GM19395 (cell line): ENCODE measurements around the gene PPP2R5C.
A peak's percentile ranks its signal among the peaks of the same experiment; 100 is the strongest.

Experiments
- ATAC-seq: cut with Tn5 transposase; IDR thresholded peaks from one replicate; pipeline ENCODE4 v1.9.1; 2021; ENCODE audit warnings: mild to moderate bottlenecking, moderate library complexity; ENCODE audit not compliant: unreplicated experiment

Gene PPP2R5C

DNA sequence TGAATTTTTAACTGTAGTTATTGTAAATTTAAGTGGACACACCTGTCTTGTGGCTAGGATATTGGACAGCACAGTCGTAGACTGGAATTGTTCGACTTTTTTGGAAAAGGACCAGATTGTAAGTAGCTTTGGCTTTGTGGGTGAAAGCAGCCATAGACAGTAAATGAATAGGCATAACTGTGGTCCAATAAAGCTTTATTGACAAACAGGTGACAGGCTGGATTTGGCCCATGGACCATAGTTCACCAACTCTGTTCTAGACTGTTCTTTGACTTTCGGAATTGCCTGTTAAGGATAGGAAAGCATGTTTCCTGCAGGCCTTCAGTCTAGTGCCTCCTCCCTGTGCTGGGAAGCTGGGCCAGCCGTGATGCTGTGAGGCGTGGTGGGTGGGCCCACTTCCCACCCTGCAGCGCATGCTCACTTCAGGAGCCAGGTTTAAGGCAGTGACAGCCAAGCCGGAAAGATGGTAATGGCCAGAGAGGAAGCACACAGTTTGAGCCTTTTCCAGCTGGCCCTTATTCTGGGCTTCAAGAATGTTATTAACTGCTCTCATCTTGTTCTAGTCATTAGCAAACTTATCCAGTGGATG is 51.8 kb downstream of the PPP2R5C start:
- ATAC-seq: no peak

DNA sequence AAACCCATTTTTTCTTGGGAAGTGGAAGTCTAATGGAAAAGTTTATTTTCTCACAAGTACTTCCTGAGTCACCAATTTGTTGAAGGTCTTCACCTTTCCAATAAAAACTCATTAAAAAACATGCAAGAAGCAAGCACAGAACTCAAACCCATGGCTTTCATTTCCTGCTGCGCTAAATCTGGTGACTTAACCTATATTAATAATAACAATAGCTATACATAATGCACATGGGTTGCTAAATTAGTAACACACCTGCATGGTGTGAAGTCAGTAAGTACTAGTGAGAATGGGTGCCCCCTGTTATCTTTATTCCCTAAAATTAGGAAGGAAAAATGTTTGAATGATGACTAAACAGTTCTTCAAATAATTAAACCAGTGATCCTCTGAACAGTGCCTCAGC is 52.3 kb downstream of the PPP2R5C start:
- ATAC-seq: no peak

DNA sequence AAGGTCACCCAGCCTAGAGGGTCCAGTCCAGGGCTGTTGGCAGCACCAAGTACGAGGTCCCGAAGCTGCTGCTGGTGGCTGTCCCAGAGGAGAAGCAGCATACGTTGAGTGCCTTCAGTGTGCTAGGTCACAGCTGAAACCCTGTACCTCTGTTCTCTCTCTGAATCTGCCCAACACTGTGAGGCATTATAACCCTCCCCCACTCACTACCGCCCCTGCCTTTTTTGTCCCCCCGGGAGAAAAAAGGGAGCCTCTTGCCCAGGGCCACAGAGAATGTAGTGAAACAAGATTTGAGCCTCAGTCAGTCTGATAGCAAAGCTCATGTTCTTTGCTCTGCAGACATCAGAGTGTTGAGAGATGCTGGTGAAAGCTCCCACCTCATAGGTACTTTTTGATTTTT is 53.4 kb downstream of the PPP2R5C start:
- ATAC-seq: no peak

DNA sequence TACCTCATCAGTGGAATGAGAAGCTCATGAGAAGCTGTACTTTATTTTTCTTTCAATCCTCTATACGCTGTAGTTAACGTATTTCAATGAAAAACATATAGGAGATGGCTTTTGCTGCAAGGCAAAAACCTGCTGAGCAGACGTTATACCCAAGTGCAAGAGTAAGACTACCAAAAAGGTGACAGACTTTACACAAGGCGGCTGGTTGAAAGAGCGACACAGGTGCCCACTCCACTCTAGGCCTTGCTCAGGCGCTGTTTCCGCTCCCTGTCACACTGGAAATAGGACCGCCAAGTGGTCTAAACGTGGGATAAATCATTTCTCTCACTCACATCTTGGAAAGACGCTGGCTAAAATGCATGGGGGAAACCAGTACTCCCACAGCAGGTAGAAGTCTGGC is 54.5 kb downstream of the PPP2R5C start:
- no peak for ATAC-seq

DNA sequence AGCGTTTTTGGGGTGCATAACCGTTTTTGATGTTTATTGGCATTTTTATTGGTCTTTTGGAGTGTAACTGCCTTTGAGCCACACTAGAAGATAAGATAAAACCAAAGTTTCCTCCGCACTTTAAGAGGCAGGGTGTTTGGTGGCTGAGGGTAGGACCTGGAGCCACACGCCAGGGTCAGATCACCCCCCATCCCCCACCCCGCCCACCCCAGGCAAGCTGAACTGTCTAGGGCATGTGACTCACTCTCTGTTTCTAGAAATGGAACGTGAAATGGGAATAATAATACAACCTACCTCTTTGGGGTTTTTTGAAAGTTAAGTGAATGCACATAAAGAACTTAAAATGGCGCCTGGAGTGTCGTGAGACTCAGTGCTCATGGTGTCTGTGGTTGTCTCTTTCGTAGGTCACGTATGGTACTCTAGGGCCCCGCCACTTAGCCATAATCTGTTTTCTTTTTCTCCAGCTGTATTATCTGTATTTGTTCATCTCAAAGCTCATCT is 56.0 kb downstream of the PPP2R5C start:
- ATAC-seq: no peak

DNA sequence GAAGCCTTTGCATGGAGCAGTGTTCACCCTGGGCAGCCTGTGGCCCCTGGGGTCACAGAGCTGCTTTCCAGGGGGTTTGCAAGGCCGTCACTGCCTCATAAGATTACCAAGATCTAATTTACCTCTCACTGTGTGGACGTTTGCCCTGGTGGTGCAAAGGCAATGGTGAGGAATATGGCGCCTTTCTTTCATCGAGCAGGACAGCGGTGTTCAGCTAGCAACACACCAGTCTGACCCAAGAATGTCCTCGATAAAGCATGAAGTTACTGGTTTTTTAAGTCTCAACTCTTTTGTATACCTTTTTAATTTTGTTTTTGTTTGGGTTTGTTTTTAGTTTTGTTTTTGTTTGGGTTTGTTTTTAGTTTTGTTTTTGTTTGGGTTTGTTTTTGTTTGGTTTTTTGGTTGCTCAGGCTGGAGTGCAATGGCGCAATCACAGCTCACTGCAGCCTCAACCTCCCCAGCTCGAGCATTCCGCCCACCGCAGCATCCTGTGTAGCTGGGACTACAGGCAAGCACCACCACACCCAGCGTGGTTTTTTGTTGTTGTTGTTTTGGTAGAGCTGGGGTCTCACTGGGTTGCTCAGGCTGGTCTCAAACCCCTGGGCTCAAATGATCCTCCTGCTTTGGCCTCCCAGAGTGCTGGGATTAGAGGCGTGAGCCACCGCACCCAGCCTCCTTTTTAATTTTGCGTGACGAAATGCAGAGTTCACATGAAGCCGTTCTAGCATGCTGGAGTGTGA is 57.9 kb downstream of the PPP2R5C start:
- no peak for ATAC-seq

DNA sequence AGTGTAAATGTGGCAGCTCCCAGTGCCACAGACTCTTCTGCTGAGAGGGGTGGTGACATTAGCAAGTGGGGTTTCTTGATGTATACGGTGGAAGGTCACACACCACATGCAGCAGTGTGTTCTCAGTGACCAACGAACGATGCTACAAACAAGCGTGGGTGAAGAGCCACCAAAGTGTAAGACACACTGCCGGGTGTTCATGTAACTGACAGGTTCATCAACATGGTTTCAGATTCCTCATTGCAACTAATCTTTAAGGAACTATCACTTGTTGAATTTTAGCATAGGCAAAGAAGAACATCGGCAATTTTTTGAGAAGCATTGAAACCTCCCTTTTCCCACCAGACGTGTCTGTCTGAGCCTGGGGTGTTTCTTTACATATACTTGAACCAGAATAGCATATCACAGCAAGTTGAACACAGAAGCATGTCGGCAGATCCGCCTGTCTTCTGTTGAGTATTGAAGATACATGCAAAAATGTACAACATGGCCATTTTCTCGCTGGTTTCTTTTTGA is 58.8 kb downstream of the PPP2R5C start:
- ATAC-seq: no peak

DNA sequence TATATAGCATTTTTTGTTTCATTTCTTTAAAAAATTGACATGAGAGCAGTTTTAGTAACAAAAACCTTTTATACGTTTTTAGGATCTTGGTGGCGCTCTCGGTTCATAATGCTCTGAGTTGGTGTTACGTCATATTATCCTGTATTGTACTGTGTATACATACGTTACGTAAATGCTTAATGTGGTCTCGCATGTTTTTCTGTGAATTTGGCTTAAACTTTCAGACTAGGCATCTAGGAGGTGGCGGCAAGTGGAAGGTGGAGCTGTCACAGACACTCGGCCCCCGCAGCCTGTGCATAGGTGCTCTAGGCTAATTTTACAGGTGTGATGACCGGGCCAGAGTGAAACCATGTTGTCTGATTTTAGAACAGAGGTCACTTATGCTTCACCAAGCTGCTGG is 60.0 kb downstream of the PPP2R5C start:
- ATAC-seq: no peak

DNA sequence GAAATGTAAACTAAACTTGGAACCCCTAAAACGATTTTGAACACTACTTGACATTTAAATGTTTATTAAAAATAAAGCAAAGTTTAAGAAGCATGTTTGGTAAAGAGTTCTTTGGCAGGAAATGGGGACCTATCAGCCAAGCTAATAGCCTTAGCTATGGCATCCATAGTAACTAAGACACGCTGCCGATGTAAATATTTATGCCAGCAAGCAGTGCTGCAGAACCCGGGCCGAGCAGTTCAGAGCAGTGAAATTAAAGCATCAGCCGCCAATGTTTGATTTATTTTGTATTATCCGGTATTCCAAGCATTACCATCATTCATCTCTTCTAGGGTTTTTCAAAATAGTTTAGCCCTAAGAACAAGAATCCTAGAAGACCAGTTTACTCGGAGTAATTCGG is 61.6 kb downstream of the PPP2R5C start:
- no peak for ATAC-seq

DNA sequence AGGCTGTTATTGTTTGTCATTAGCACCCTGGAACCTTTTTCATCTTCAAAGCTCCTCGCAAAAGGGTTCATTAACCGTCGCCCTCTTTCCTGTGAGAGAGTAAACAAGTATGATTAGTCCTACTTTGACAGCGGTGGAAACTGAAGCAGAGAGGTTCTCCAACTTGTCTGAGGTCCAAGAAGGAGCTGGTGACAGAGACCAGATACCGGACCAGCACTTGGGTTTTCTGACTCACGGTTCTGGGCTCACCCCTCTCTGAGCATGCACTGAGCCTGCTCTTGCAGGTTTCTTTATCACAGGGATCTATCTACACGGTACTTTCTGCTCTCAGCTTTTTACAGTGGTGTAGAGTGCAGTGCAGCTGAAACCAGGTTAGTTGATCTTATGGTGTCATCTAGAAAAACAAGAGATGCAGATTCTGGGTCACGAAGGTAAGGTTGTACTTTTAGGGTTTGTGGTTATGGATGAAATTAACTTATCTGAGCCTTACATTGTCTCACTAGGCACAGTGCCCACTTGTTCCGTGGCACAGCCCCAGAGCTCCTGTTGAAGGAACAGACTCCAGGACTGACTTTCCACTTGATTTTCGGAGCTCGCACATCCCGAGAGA is 62.1 kb downstream of the PPP2R5C start:
- ATAC-seq: peak; percentile 56

DNA sequence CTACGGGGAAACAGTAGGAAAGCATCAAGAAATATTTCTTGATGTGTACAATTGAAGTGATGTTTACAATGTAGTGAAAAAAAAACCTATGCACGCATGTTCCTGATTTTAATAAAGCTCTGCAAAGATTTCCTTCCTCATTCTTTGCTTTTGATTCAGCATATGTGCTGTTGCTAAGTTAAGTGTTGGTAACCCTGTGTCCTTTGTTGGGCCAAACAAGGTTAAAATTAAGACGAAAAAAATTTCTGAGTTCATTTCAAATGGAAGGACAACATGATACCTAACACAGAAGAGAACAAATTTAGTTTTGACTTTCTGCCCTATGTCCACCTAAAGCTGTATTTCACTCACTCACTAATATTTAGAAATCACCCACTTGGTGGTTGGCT is 62.8 kb downstream of the PPP2R5C start:
- no peak for ATAC-seq

DNA sequence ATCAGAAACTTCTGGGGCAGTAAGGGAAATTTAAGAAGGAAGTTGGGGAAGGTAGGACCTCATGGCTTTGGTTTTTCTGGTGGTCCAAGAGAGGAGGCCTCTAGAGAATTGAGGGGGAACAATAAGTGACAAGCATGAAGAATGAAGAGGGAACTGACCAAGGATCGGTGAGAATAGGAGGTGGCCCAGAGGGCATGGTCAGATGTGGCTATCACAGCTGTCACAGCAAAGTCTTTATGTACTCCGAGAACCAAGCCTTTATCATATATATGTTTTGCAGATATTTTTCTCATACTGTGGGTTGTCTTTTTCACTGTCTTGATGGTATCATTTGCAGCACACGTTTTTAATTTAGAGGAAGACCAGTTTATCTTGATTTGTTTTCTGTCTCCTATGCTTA is 64.3 kb downstream of the PPP2R5C start:
- no peak for ATAC-seq

DNA sequence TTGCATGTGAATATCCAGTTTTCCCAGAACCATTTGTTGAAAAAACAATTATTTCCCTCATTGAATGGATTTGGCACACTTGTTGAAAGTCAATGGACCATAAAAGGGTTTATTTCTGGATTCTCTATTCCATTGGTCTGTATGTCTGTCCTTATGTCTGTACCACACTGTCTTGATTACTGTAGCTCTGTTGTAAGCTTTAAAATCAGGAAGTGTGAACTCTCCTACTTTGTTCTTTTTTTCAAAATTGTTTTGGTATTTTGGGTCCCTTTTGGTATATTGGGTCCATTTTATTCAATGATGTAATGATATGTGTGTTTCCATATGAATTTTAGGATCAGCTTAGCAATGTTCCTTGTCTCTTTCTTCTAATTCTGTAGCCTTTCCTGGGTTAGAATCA is 64.8 kb downstream of the PPP2R5C start:
- no peak for ATAC-seq

DNA sequence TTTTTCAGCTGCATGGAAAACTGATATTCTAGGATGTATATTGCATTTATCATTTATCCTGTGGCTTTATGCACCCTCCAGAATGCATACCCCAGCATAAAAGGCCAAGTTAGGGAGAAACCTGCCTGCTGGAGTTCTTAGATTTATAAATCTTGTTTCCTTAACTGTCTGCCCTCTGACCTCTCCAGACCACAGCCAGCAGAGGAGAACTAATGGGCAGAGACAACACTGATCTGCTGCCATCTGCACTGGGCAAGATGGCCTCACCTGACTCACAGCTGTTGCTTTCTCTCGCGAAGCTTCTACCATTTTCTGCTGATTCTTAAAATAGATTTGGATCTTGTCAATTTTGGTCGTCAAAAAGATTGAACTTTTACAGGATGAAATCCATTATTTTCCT is 65.8 kb downstream of the PPP2R5C start:
- no peak for ATAC-seq

DNA sequence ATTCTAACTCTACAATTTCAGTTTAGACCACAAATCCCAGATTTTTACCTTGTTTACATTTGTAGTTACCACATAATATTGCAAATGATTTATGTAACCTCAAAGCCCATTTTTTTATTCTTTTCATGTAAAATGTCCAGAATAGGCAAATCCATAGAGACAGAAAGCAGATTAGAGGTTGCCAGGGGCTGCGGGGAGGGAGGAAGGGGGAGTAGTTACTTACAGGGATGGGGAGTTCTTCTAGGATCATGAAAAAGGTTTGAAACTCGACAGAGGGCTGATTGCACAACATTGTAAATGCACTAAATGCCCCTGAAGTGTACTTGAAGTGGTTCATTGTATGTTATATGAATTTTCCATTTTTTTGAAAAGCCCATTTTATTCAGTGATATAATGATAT is 66.5 kb downstream of the PPP2R5C start:
- ATAC-seq: no peak

DNA sequence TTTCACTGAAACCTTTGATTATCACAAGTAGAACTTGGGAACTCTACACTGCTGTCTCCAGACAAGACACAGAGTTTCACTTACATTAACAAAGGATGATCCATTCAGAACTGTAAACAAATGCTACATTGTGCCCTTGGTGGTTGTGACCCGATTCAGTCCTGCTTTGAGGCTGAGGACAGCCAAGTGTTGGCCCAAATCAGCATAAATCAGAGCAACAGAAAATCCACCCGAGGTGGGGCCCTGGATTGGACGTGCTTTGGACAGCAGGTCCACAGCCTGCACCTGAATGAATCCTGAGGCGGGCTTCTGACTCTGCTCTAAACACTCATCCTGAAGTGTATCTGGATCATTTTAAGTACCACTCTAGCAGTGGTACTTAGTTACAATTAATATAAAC is 68.8 kb downstream of the PPP2R5C start:
- no peak for ATAC-seq

DNA sequence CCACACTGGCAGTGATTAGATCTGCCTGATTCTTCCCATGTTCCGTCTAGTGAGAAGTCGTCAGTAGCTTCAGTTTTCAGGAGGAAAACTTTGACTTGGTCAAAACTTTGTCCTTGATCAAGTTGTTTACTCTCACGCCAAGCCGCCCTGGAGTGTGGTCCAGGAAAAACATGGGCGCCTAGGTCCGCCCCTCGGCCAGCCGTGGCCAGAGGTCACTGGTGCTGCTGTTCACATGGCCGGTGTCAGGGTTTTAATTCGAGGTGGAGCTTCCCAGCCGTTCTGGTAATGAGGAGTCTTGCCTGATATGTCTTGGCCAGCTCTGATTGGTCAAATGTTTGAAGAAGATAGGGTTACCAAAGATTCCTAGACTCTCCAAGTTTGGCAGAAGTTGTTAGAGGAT is 71.5 kb downstream of the PPP2R5C start:
- ATAC-seq: no peak

DNA sequence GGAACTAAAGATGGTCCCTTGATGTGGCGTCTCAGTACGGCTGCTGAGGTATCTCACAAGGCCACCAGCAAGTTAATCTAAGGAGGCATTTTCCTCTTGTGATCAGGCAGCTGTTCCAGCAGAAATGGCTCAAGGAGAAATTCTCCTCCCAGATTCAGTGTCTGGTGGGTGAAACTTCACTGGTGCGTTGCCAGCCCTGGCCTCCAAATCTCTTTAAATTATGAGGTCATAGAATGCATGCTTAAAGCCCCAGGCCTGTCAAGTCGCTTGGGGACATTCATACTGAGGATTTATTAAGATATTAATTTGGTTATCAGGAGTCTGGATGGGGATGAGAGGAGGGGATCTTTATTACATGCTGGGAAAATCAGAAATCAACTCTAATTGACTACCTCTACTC is 72.9 kb downstream of the PPP2R5C start:
- ATAC-seq: no peak

DNA sequence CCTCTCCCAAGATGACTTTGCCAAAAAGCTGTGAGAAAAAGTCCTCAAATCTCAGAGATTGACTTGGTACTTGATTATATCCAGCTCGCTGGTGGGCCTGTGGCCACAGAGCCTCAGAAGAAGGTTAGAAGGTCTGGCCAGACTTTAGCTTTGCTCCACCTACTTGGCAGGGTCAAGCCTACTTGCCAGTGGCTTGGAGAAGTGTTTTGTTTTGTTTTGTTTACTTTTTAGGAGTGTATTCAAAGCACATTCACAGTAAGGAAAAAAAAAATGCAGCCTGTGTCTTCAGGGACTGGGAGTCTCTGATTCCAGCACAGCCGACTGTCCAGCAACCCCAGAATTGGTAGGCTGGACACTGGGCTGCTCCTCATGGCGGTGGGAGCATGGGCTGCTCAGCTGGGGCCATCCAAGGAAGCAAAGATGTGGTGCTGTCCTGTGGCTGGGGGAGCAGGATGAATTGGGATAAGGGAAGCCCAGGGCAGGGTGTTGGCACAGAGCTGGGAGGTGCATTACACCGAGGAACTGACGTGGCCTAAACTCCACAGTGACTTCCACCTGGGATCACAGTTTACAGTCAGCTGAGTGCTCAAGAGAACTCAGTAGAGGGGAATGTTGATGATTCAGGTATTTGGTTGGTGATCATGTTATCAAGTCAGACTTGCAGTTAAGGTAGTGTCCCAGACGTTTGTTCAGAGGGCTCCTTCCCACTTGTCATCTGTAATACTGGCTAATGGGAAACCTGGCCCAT is 73.5 kb downstream of the PPP2R5C start:
- ATAC-seq: no peak

DNA sequence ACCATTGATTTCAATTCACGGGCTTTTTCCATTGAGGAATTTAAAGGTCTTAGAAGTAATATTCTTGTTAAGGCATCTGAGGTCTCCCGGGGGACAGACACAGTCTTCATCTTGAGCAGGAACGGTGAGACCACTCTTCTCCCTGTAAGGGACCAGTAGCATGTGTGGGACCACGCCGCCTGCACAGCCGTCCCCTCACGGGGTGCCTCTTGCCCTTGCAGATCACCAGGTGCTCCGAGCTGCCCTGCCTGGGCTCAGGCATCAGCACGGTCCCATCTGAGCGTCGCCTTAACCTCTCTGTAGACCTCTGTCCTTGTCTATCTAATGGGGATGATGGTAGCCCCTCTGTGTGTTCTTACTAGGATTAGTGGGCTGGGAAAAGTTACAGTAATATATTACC is 74.1 kb downstream of the PPP2R5C start:
- ATAC-seq: no peak

DNA sequence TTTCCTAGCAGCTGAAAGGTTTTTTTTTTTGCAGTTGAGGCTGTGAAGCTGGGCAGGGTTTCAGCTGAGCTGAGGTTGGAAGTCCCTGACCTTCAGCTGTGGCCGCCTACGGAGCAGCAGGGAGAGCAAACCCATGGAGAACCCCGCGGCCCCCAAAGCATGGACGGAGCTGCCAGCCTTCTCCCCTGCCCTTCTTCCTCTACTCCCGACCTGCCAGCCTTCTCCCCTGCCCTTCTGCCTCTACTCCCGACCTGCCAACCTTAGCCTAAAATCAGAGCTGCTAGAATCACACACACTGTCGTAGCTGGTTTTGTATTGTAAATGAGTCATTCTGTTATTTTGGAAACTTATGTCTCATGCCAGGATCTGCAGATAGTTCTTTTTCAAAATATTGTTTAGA is 74.6 kb downstream of the PPP2R5C start:
- ATAC-seq: no peak
